ENCODE results near the gene ADAM12.

The ADAM12 gene

DNA sequence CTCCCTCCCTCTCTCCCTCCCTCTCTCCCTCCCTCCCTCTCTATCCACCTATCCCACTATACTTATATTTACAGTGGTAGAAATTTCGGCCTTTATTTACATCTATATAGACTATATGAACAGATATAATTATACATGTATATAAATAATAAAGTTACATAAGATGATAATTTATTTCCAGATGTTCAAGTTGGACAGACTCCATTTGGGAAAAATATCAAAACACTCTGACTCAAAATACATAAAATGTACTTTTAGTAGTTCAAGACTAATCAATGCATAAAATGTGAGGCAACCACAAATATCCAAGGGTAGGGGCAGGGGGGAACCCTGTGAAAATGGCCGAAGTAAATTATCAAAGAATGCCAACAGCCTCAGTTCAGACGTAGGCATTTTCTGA is 288.9 kb downstream of the ADAM12 start (continued):
- TF ChIP-seq, protein P1, sequence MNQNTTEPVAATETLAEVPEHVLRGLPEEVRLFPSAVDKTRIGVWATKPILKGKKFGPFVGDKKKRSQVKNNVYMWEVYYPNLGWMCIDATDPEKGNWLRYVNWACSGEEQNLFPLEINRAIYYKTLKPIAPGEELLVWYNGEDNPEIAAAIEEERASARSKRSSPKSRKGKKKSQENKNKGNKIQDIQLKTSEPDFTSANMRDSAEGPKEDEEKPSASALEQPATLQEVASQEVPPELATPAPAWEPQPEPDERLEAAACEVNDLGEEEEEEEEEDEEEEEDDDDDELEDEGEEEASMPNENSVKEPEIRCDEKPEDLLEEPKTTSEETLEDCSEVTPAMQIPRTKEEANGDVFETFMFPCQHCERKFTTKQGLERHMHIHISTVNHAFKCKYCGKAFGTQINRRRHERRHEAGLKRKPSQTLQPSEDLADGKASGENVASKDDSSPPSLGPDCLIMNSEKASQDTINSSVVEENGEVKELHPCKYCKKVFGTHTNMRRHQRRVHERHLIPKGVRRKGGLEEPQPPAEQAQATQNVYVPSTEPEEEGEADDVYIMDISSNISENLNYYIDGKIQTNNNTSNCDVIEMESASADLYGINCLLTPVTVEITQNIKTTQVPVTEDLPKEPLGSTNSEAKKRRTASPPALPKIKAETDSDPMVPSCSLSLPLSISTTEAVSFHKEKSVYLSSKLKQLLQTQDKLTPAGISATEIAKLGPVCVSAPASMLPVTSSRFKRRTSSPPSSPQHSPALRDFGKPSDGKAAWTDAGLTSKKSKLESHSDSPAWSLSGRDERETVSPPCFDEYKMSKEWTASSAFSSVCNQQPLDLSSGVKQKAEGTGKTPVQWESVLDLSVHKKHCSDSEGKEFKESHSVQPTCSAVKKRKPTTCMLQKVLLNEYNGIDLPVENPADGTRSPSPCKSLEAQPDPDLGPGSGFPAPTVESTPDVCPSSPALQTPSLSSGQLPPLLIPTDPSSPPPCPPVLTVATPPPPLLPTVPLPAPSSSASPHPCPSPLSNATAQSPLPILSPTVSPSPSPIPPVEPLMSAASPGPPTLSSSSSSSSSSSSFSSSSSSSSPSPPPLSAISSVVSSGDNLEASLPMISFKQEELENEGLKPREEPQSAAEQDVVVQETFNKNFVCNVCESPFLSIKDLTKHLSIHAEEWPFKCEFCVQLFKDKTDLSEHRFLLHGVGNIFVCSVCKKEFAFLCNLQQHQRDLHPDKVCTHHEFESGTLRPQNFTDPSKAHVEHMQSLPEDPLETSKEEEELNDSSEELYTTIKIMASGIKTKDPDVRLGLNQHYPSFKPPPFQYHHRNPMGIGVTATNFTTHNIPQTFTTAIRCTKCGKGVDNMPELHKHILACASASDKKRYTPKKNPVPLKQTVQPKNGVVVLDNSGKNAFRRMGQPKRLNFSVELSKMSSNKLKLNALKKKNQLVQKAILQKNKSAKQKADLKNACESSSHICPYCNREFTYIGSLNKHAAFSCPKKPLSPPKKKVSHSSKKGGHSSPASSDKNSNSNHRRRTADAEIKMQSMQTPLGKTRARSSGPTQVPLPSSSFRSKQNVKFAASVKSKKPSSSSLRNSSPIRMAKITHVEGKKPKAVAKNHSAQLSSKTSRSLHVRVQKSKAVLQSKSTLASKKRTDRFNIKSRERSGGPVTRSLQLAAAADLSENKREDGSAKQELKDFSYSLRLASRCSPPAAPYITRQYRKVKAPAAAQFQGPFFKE (tag by site-specific recombination; IDR thresholded peaks at IDR 0.05; ENCODE audit: borderline replicate concordance) = no peak

DNA sequence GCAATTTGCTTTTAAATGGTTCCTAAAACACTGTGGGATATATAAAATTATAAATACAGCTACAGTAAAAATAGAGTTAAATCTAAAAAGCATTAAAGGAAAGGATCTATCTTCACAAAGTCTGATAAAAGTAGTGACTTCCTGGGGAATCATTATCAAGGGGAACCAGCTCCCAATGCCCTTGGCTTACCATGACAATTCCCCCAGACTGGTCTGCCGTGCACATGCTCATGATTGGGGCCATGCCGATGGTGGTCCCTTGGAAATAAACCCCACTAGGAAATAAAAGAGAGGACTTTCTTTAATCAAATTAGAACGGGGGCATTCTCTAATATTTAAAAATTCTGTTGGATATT is 290.1 kb downstream of the ADAM12 start:
- POLR2A ChIA-PET = no interaction called here
- TF ChIP-seq, protein P2, sequence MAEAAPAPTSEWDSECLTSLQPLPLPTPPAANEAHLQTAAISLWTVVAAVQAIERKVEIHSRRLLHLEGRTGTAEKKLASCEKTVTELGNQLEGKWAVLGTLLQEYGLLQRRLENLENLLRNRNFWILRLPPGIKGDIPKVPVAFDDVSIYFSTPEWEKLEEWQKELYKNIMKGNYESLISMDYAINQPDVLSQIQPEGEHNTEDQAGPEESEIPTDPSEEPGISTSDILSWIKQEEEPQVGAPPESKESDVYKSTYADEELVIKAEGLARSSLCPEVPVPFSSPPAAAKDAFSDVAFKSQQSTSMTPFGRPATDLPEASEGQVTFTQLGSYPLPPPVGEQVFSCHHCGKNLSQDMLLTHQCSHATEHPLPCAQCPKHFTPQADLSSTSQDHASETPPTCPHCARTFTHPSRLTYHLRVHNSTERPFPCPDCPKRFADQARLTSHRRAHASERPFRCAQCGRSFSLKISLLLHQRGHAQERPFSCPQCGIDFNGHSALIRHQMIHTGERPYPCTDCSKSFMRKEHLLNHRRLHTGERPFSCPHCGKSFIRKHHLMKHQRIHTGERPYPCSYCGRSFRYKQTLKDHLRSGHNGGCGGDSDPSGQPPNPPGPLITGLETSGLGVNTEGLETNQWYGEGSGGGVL (tag by site-specific recombination; IDR thresholded peaks at IDR 0.05) = no peak
- Histone ChIP-seq H3K4me1 (ENCODE audit: control insufficient read depth, insufficient read depth, low read length) (no peaks in the 10 kb centered on the region), H3K9me3 (ENCODE audit: control insufficient read depth, insufficient read depth, low read depth, low read length) (no peaks in the 10 kb centered on the region), H3K4me3 (ENCODE audit: low read depth, low read length) (no peak overlapping the region), H3K36me3 (ENCODE audit: control insufficient read depth in 2 of 2, insufficient read depth in 1 of 2, low read length in 2 of 2) (no peaks in the 10 kb centered on the region), H3K27ac (ENCODE audit: extremely low read depth, low read depth, low read length) (no peak overlapping the region)
- CTCF ChIA-PET = interaction anchor here (0.6 to 0.9 kb wide), 4 partner anchors 37 to 1160 kb away, joined by 3 to 4 read pairs (median 4); no protein-coding TSS in a partner anchor

DNA sequence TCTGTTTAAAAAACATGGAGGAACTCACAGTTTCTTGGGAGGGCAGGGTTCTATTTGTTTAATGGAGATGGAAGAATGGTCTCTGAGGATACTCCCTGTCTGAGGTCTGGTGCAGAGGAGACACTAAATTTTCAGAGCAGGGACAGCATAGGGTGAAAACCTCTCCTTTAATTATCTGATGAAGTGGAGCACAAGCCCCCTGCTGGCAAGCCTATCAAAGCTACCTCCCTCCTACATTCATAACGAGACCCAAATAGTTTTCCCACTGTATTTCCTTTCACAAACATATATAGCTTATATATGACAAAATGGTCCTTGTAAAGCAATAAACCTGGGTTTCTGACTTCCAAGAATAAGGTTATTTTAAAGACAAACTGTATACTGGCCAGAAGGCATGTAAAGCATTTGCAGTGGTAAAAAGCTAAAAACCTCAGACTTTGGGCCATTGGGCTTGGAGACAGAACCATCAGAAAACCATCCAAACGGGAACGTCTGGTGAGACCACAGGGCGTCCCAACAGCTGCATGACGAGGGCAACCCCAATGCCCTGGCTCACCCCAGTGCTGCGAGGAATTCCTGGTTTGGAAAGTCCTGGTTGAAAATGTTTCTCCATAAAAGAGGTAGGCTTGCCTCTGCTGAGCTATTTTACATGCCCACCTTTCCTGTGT is 290.6 kb downstream of the ADAM12 start:
- Histone ChIP-seq H3K27ac (ENCODE audit: extremely low read depth, low read depth, low read length) (no peak overlapping the region), H3K36me3 (ENCODE audit: control insufficient read depth in 2 of 2, insufficient read depth in 1 of 2, low read length in 2 of 2) (no peaks in the 10 kb centered on the region), H3K4me3 (ENCODE audit: low read depth, low read length) (no peak overlapping the region), H3K4me1 (ENCODE audit: control insufficient read depth, insufficient read depth, low read length) (no peaks in the 10 kb centered on the region), H3K9me3 (ENCODE audit: control insufficient read depth, insufficient read depth, low read depth, low read length) (no peaks in the 10 kb centered on the region)
- TF ChIP-seq ZNF677 (tag by site-specific recombination; IDR thresholded peaks at IDR 0.05) = 0 out of 2 replicates have a peak, but pooled peaks have one; percentile 48
- no peak for TF ChIP-seq ZNF169 (tag by site-specific recombination; IDR thresholded peaks at IDR 0.05)
- ChIA-PET POLR2A (no interaction called here), CTCF (interaction anchor here (0.6 to 1.4 kb wide), 4 partner anchors 12 to 117 kb away, joined by 3 to 4 read pairs (median 4); no protein-coding TSS in a partner anchor)

DNA sequence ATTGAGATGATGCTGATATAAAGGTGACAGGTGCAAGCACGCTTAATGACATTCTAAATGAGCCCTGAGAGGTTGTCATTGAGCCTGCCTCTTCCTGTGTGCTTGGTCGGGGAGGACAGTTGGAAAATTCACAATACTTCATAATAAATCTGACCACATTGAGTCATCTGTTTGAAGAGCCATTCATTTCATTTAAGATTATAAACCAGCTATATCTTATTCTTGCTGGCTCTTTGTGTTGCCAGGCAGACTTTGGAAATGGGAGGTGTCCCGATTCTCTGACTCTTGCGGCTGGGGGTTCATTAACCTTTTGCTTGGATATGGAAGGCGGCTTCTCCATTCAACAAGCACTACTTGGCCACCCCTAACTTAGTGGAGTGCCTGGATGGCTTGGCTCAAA is 293.7 kb downstream of the ADAM12 start:
- CTCF ChIA-PET = no interaction called here

More for the DNA sequence above, 293.7 kb downstream of the ADAM12 start:
- no peak for TF ChIP-seq ZNF302 (tag by site-specific recombination; IDR thresholded peaks at IDR 0.05; ENCODE audit: low read depth)
- TF ChIP-seq, protein P3, sequence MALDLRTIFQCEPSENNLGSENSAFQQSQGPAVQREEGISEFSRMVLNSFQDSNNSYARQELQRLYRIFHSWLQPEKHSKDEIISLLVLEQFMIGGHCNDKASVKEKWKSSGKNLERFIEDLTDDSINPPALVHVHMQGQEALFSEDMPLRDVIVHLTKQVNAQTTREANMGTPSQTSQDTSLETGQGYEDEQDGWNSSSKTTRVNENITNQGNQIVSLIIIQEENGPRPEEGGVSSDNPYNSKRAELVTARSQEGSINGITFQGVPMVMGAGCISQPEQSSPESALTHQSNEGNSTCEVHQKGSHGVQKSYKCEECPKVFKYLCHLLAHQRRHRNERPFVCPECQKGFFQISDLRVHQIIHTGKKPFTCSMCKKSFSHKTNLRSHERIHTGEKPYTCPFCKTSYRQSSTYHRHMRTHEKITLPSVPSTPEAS (tag by site-specific recombination; IDR thresholded peaks at IDR 0.05) = no peak
- TF ChIP-seq, protein P4, sequence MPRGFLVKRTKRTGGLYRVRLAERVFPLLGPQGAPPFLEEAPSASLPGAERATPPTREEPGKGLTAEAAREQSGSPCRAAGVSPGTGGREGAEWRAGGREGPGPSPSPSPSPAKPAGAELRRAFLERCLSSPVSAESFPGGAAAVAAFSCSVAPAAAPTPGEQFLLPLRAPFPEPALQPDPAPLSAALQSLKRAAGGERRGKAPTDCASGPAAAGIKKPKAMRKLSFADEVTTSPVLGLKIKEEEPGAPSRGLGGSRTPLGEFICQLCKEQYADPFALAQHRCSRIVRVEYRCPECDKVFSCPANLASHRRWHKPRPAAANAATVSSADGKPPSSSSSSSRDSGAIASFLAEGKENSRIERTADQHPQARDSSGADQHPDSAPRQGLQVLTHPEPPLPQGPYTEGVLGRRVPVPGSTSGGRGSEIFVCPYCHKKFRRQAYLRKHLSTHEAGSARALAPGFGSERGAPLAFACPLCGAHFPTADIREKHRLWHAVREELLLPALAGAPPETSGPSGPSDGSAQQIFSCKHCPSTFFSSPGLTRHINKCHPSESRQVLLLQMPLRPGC (tag by site-specific recombination; IDR thresholded peaks at IDR 0.05) = no peak
- TF ChIP-seq, protein P5, sequence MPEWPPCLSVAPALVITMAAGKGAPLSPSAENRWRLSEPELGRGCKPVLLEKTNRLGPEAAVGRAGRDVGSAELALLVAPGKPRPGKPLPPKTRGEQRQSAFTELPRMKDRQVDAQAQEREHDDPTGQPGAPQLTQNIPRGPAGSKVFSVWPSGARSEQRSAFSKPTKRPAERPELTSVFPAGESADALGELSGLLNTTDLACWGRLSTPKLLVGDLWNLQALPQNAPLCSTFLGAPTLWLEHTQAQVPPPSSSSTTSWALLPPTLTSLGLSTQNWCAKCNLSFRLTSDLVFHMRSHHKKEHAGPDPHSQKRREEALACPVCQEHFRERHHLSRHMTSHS (tag by site-specific recombination; IDR thresholded peaks at IDR 0.05) = no peak
- TF ChIP-seq ZNF658 (tag by site-specific recombination; IDR thresholded peaks at IDR 0.05) = no peak
- POLR2A ChIA-PET = no interaction called here
- H3K27ac ChIP-seq (ENCODE audit: extremely low read depth, low read depth, low read length) = no peak overlapping the region
- no peaks in the 10 kb centered on the region for H3K9me3 ChIP-seq (ENCODE audit: control insufficient read depth, insufficient read depth, low read depth, low read length)
- no peaks in the 10 kb centered on the region for H3K36me3 ChIP-seq (ENCODE audit: control insufficient read depth in 2 of 2, insufficient read depth in 1 of 2, low read length in 2 of 2)
- no peak overlapping the region for H3K4me3 ChIP-seq (ENCODE audit: low read depth, low read length)
- H3K4me1 ChIP-seq (ENCODE audit: control insufficient read depth, insufficient read depth, low read length) = no peaks in the 10 kb centered on the region
